ENCODE results near the gene CYP2W1. TPM values are rescaled to one million over a fixed set of nuclear protein-coding genes. Genes with fewer than 3 reads are reported as not detected.

CYP2W1 gene
- total and polyA plus RNA-seq, 4 experiments from 2014 or later: not detected

GRCh38 chr7:1024876-1025742 lies 42.1 kb downstream of the CYP2W1 start:
- H3K36me3 ChIP-seq (ENCODE audit: insufficient read depth, low read length): no peaks in the 10 kb centered on the region
- H3K4me1 ChIP-seq (ENCODE audit: insufficient read depth, low read length): peaks cover 24% of the 10 kb centered on the region
- H3K27ac Mint-ChIP-seq: no peak overlapping the region
- H3K36me3 Mint-ChIP-seq: peaks cover 19 to 23% of the 10 kb centered on the region in 2 donors
- no peaks in the 10 kb centered on the region for H3K27me3 Mint-ChIP-seq
- no peaks in the 10 kb centered on the region for H3K27me3 ChIP-seq (ENCODE audit: insufficient read depth, low read length)
- DNase-seq: no peak
- H3K4me3 ChIP-seq (ENCODE audit: low read length in 2 of 2): no peak overlapping the region
- intact Hi-C loops (cut with micrococcal nuclease): no loop called here
- ChIA-PET CTCF (ENCODE audit: partially characterized antibody) (interaction anchor here (0.8 to 1.9 kb wide), 3 partner anchors 32 to 41 kb away, joined by 3 to 8 read pairs (median 8); no protein-coding TSS in a partner anchor), POLR2A (ENCODE audit: partially characterized antibody) (interaction anchor here (1.1 kb wide), 1 partner anchor 20 kb away, joined by 4 read pairs; the partner anchor contains the start of gene GPR146)
- peaks cover 15 to 45% (median 24%) of the 10 kb centered on the region in 4 donors for H3K4me1 Mint-ChIP-seq
- no peak overlapping the region for H3K27ac ChIP-seq (ENCODE audit: low read depth, low read length)
- H3K9me3 ChIP-seq (ENCODE audit: control insufficient read depth in 1 of 2, low read length in 2 of 2): peaks cover 0 to 7% of the 10 kb centered on the region in 2 donors
- H3K9me3 Mint-ChIP-seq: peaks cover 0 to 14% (median 2%) of the 10 kb centered on the region in 8 donors
- peak overlapping the region in 3 of 8 donors; percentile 20 to 38 (median 20) for H3K4me3 Mint-ChIP-seq

DNA sequence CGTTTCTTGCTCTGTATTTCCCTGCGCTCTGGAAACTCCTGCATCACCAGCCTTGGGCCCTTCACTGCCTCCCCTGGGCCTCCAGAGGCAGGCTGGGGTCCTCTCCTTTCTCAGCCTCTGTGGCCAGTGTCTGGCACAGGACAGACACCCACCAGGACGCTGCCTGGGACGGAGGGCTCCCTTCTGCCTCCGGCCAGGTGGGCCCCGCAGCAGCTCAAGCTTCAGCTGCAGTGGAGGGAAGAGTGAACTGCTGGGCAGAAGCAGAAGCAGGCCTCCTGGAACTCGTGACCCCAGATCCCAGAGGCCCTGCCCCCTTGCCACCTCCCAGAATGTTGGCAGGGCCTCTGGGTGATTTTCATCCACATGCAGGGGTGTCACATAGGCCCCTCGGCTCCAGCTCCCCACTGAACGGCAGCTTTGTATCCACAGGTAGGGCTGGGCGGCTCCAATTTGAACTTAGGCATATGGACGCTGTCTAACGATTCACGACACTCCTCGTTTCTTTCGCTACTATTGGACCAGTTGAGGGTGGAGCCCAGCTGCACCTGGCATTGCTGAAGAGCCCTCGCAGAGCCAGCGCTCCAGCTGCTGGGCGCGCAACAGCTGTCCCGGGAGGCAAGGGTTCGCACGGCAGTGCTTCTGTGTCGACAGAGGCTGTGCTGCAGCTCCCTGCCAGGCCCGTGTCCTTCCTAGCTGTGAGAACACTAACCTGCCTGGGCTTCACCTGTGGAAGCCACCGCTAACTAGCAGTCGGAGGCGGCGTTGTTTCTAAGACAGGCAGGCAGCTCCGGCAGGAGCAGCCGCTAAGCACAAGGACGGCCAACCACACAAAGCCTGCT lies 43.0 kb downstream of the CYP2W1 start:
- H3K27me3 Mint-ChIP-seq: no peaks in the 10 kb centered on the region
- Histone ChIP-seq H3K27ac (ENCODE audit: low read depth, low read length) (no peak overlapping the region), H3K36me3 (ENCODE audit: insufficient read depth, low read length) (no peaks in the 10 kb centered on the region), H3K27me3 (ENCODE audit: insufficient read depth, low read length) (no peaks in the 10 kb centered on the region), H3K4me3 (ENCODE audit: low read length in 2 of 2) (no peak overlapping the region), H3K4me1 (ENCODE audit: insufficient read depth, low read length) (peaks cover 28% of the 10 kb centered on the region), H3K9me3 (ENCODE audit: control insufficient read depth in 1 of 2, low read length in 2 of 2) (peaks cover 0 to 7% of the 10 kb centered on the region in 2 donors)
- DNase-seq: no peak
- H3K9me3 Mint-ChIP-seq: peaks cover 0 to 14% (median 2%) of the 10 kb centered on the region in 8 donors
- H3K4me3 Mint-ChIP-seq: peak overlapping the region in 5 of 8 donors; percentile 40 to 60 (median 57)
- POLR2A ChIA-PET (ENCODE audit: partially characterized antibody): interaction anchor here (1.1 kb wide), 1 partner anchor 19 kb away, joined by 4 read pairs; the partner anchor contains the start of gene GPR146
- peaks cover 15 to 50% (median 28%) of the 10 kb centered on the region in 4 donors for H3K4me1 Mint-ChIP-seq
- intact Hi-C loops (cut with micrococcal nuclease): no loop called here
- peak overlapping the region in 4 of 7 donors; percentile 24 to 78 (median 66) for H3K27ac Mint-ChIP-seq
- CTCF ChIA-PET (ENCODE audit: partially characterized antibody): interaction anchor here (1.7 to 1.9 kb wide), 2 partner anchors 33 to 40 kb away, joined by 8 read pairs; no protein-coding TSS in a partner anchor
- peaks cover 19 to 23% of the 10 kb centered on the region in 2 donors for H3K36me3 Mint-ChIP-seq

DNA sequence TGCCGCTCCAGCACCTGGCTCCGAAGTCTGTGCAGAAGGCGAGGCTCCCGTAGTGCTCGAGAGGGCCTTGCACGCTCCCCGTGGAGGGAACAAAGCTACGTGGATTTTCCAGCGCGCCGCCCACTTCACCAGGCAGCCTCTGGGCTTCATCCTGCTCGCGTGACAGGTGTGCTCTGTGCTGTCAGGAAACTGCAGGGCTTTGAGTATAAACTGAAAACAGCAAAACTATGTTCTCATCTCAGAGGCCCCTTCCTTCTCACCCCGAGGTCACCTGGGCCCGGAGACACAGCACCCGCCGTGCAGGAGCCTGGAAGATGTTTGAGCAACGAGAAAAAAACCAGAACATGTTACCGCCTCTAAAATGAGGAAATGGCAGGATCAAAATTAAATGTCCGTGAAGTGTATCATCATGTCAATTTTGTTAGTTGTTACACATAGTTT lies 43.8 kb downstream of the CYP2W1 start:
- POLR2A ChIA-PET (ENCODE audit: partially characterized antibody): interaction anchor here (1.1 kb wide), 1 partner anchor 18 kb away, joined by 4 read pairs; the partner anchor contains the start of gene GPR146
- H3K4me1 ChIP-seq (ENCODE audit: insufficient read depth, low read length): peaks cover 28% of the 10 kb centered on the region
- no peak overlapping the region for H3K4me3 ChIP-seq (ENCODE audit: low read length in 2 of 2)
- Mint-ChIP-seq H3K4me1 (peaks cover 17 to 44% (median 31%) of the 10 kb centered on the region in 4 donors), H3K9me3 (peaks cover 0 to 10% (median 0%) of the 10 kb centered on the region in 8 donors), H3K4me3 (peak overlapping the region; percentile 59 to 81 (median 74)), H3K36me3 (peaks cover 14 to 16% of the 10 kb centered on the region in 2 donors), H3K27me3 (no peaks in the 10 kb centered on the region), H3K27ac (peak overlapping the region; percentile 48 to 89 (median 59))
- H3K27ac ChIP-seq (ENCODE audit: low read depth, low read length): no peak overlapping the region
- no peak for DNase-seq
- CTCF ChIA-PET (ENCODE audit: partially characterized antibody): interaction anchor here (1.6 to 1.9 kb wide), 3 partner anchors 34 to 39 kb away, joined by 5 to 8 read pairs (median 8); no protein-coding TSS in a partner anchor
- intact Hi-C loops (cut with micrococcal nuclease): no loop called here
- H3K36me3 ChIP-seq (ENCODE audit: insufficient read depth, low read length): no peaks in the 10 kb centered on the region
- no peaks in the 10 kb centered on the region for H3K27me3 ChIP-seq (ENCODE audit: insufficient read depth, low read length)
- no peaks in the 10 kb centered on the region for H3K9me3 ChIP-seq (ENCODE audit: control insufficient read depth in 1 of 2, low read length in 2 of 2)

- peaks cover 28% of the 10 kb centered on the region for H3K4me1 ChIP-seq (ENCODE audit: insufficient read depth, low read length)
- peaks cover 19 to 46% (median 32%) of the 10 kb centered on the region in 4 donors for H3K4me1 Mint-ChIP-seq
Measured at GRCh38 chr7:1027242-1028043, 44.5 kb downstream of the CYP2W1 start.

DNA sequence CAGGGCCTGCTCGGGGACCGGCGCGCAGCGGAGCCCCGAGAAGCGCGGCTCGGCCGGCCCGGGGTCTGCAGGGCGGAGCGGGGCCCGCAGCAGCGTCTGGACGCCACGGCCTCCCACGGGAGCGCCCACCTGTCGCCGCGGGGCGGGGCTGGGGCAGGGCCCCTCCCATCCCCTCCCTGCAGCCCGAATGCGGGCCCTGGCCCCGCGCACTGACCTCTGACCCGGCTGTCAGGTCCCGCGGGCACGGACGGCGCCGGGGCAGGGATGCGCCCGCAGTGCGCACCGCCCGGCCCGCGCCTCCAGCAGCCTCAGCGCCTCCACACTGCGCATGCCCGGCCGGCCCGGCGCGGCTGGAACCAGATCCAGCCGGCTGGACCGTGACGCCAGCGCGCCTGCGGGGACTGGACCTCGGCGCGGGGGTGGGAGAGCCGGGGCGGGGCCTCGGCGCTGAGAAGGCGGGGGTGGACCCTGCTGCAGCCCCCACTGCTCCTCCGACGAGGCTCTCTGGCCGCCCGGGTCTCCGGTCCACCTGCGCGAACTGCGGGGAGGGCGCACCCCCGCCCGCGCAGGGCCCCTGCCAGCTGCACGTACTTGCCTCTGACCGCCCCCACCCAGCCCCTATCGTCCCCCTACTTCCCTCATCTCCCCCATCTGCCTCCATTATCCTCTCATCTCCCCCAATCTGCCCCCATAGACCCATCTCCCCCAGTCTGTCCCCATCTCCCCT lies 45.2 kb downstream of the CYP2W1 start:
- H3K27me3 ChIP-seq (ENCODE audit: insufficient read depth, low read length): no peaks in the 10 kb centered on the region
- H3K27me3 Mint-ChIP-seq: no peaks in the 10 kb centered on the region
- H3K4me3 ChIP-seq (ENCODE audit: low read length in 2 of 2): peak overlapping the region; percentile 57 to 64
- H3K36me3 ChIP-seq (ENCODE audit: insufficient read depth, low read length): no peaks in the 10 kb centered on the region
- H3K27ac ChIP-seq (ENCODE audit: low read depth, low read length): peak overlapping the region; percentile 76
- peak; percentile 80 to 86 (median 83) for DNase-seq
- intact Hi-C loops (cut with micrococcal nuclease): loop anchor here (2.0 kb wide), 3 partner anchors 17 to 53 kb away; partner anchors contain the start of genes COX19 and GPR146
- ChIA-PET POLR2A (ENCODE audit: partially characterized antibody) (interaction anchor here (0.9 to 3.9 kb wide), 5 partner anchors 16 to 44 kb away, joined by 3 to 20 read pairs (median 4); partner anchors contain the start of gene GPR146), CTCF (ENCODE audit: partially characterized antibody) (interaction anchor here (1.0 to 1.6 kb wide), 3 partner anchors 9 to 37 kb away, joined by 3 to 5 read pairs (median 4); no protein-coding TSS in a partner anchor)
- no peaks in the 10 kb centered on the region for H3K9me3 ChIP-seq (ENCODE audit: control insufficient read depth in 1 of 2, low read length in 2 of 2)
- peak overlapping the region; percentile 65 to 90 (median 81) for H3K4me3 Mint-ChIP-seq
- H3K4me1 Mint-ChIP-seq: peaks cover 22 to 53% (median 37%) of the 10 kb centered on the region in 4 donors
- peaks cover 8% of the 10 kb centered on the region in 2 donors for H3K36me3 Mint-ChIP-seq
- H3K4me1 ChIP-seq (ENCODE audit: insufficient read depth, low read length): peaks cover 35% of the 10 kb centered on the region
- peak overlapping the region; percentile 82 to 95 (median 91) for H3K27ac Mint-ChIP-seq
- peaks cover 0 to 3% (median 0%) of the 10 kb centered on the region in 8 donors for H3K9me3 Mint-ChIP-seq

More at GRCh38 chr7:1027242-1028043, 44.5 kb downstream of the CYP2W1 start:
- no peaks in the 10 kb centered on the region for H3K36me3 ChIP-seq (ENCODE audit: insufficient read depth, low read length)
- peaks cover 0 to 7% (median 0%) of the 10 kb centered on the region in 8 donors for H3K9me3 Mint-ChIP-seq
- H3K27ac Mint-ChIP-seq: peak overlapping the region in 6 of 7 donors; percentile 48 to 94 (median 72)
- peak overlapping the region; percentile 76 for H3K27ac ChIP-seq (ENCODE audit: low read depth, low read length)
- POLR2A ChIA-PET (ENCODE audit: partially characterized antibody): interaction anchor here (0.6 to 3.9 kb wide), 3 partner anchors 17 to 52 kb away, joined by 3 to 20 read pairs (median 3); partner anchors contain the start of genes COX19 and GPR146
- CTCF ChIA-PET (ENCODE audit: partially characterized antibody): interaction anchor here (1.0 to 1.6 kb wide), 3 partner anchors 8 to 38 kb away, joined by 3 to 5 read pairs (median 4); no protein-coding TSS in a partner anchor
- peaks cover 11 to 12% of the 10 kb centered on the region in 2 donors for H3K36me3 Mint-ChIP-seq
- intact Hi-C loops (cut with micrococcal nuclease): loop anchor here (2.0 kb wide), 3 partner anchors 17 to 53 kb away; partner anchors contain the start of genes COX19 and GPR146
- H3K9me3 ChIP-seq (ENCODE audit: control insufficient read depth in 1 of 2, low read length in 2 of 2): no peaks in the 10 kb centered on the region
- peak overlapping the region; percentile 11 to 64 for H3K4me3 ChIP-seq (ENCODE audit: low read length in 2 of 2)
- peak overlapping the region; percentile 59 to 81 (median 75) for H3K4me3 Mint-ChIP-seq
- no peak for DNase-seq
- no peaks in the 10 kb centered on the region for H3K27me3 Mint-ChIP-seq
- H3K27me3 ChIP-seq (ENCODE audit: insufficient read depth, low read length): no peaks in the 10 kb centered on the region

Measured in CD4-positive, alpha-beta memory T cell (primary cell).